CD4-positive, alpha-beta T cell treated with Interleukin-4 for 1 hour (primary cell): ENCODE data around the gene UPF1.
"Not testable (repeated sequence)": the region's sequence is repeated elsewhere in the genome, so short reads cannot be mapped to it uniquely, and the experiment has no call there.

ENCODE experiments used
- DNase-seq, 2 donors: peaks; one replicate each; pipeline ENCODE4 v3.0.0-alpha.2; 2020 to 2022

The UPF1 gene

DNA sequence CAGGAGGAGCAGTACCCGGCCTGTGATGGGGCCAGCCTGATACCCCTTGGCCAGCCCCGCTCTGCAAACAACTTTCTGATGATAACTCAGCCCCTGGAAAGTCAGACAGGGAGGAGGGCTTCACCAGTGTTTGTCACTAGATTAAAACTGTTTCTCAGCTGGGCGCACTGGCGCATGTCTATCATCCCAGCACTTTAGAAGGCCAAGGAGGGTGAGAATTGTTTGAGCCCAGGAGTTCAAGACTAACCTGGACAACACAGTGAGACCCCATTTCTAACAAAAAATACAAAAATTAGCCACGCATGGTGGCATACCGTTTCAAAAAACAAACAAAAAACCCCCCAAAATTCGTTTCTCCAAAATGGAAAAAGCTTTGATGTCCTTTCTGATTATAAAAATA, 69.7 kb downstream of the UPF1 start:
- no peak for DNase-seq

GRCh38 chr19:18902519-18902918, 70.8 kb downstream of the UPF1 start:
- not testable (repeated sequence) for DNase-seq

DNA sequence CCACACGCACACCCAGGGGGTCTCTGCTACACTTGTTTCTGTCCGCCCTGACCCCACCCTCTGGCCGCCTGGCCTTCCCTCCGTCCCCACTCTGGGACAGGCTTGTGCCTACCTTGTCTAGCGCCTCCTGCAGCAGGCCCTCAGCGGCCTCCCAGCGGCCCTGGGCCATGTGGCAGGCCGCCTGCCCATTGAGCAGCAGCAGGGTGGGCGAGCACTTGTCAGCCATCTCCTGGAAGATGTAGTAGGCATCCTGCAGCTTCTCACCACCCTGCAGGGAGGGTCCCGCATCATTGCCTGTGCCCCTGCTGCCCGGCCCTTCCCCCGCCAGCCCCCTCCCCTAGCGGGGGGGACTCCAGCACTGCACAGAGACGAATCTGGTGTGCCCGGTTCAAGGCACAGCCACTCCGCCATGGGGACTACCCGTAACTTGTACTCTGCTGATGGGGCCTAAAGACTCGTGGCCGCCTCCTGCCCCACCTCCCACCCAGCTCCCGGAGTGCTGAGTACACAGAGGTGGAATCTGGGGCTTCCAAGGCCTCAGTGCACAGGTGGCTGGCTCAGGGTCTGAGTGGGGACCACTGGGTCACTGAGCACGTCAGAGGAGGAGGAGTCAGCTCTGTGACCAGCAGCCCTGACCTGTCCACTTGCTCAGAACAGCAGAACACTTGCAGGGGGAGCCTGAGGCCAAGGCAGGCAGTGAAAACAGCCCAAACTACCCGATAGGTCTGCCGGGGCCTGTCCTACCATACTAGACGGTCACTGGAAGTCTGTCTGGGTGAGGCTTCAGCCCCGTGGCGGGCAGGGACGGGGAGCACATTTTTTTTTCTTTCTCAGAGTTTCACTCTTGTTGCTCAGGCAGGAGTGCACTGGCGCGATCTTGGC, 71.6 kb downstream of the UPF1 start:
- DNase-seq = no peak

DNA sequence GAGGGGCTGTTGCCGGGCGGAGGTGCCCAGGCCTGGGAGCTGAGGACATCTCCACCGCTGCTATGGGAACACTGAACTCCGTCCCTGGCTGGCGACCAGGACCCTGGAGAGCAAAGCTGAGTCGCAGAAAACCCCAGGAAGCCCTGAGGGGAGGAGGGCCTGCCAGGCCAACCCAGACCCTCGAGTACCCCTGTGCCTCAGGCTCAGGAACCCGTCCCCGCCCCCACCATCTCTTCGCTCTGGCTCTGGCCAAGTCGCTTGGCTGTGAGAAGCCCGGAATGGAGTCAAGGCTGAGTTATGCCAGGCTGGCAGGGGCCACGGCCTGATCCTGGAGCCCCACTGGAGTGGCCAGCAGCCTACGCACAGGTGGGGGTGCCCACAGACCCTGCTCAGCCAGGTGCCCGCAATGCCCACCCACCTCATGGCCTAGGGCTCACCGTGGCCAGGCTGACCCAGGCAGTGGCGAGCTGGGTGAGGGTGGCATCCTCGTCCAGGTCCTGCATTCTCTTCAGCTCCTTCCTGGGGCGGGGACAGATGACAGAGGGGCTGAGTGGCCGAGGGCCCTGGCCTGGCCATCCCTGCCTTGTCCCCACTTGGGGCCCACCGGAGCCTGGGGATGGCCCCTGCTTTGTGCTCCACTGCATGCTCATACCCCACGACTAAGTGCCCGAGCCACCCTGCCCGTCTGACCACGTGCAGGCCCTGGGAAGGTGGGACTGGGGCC, 72.7 kb downstream of the UPF1 start:
- DNase-seq = no peak

DNA sequence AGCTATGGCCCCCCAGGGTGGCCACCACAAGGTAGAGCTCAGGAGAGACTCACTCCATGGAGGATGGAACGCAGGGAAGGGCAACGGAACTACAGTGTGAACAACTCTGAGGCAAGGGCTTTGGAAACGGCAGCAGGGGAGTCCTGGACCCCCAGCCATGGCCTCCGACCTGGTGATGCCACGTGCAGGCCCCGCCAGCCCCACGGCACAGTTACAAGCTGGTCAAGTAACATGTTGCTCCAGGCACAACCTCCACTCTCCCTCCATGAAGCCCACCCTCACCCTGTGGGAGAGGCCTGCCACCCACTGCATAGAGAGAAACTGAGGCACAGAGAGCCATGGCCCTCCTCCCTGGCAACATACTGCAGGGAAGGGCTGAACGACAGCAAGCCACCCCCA, 73.3 kb downstream of the UPF1 start:
- DNase-seq = no peak

DNA sequence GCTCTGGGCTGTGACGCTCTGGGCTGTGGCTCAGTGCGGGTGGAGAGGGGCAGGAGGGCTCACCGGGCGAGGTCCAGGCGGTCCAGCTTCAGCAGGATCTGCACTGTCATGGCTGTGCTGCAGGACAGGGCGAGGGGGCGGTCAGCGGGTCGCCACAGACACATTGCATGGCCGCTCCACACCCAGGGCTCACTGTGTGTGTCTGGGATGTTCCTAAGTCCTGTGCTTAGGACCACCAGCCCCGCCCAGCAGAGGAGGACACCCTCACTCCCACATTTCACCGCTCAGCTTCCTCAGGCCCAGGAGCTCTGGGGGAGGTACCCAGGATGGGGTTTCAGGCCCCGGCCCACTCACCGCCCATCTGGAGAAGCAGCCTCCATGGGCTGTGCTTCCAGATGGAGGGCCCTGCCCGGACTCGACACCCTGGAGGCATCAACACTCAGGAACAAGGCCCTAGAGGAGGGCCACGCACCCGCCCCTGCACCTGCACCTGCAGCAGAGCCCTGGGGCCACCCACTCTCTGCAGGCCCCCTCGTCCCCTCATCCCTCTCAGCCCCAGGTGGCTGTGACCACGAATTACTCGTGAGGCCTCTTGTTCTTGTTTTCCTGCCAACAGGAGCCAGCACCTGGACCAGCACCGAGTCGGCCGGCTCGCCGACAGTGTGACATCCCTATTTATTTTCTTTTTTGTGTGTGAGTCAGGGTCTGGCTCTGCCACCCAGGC, 73.9 kb downstream of the UPF1 start:
- DNase-seq = no peak

GRCh38 chr19:18906605-18907519, 75.1 kb downstream of the UPF1 start:
- DNase-seq = no peak

GRCh38 chr19:18908917-18909619, 77.3 kb downstream of the UPF1 start:
- DNase-seq = no peak

DNA sequence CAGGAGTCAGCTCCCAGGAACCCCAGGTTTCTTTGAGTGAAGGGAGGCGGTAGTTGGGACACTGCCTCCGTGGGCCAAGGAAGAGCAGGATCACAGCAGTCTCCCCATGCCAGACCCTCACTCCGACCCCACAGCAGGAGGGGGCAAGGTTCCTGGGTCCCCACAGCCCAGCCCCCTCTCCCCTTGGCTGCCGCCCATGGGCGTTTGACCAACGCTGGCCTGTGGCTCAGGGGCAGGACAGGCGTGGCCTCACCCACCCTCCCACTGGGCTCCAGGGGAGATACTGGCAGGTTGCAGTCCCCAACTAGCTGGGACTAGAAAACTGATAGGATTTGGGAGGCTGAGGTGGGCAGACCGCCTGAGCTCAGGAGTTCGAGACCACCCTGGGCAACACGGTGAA, 78.3 kb downstream of the UPF1 start:
- no peak for DNase-seq

DNA sequence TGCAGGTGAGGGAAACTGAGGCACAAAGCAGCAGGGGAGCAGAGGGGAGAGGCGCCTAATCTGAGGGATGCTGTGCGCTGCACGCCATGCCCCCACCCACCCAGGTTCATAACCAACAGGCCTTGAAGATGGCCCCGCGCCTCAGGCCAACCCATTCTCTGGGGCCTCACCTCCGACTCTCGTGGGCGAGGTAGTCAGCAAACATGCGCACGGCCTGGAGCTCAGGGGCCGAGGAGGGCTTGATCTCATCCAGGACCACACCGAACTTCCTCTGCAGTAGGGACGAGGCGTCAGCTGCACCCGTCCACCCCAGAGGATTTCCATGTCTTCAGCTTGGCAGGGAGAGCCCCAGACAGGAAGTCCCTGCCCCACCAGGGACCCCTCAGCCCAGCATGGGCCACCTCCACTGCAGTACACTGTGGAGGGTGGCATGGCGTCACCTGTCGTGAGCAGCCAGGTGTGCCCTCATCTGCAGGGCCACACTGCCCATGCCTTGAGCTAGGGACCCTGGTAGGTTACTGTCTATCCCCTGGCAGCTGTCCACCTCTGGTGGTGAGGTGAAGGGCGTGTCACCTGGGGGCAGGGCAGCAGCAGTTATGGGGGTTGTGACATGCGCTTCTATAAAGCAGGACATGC, 79.2 kb downstream of the UPF1 start:
- no peak for DNase-seq

DNA sequence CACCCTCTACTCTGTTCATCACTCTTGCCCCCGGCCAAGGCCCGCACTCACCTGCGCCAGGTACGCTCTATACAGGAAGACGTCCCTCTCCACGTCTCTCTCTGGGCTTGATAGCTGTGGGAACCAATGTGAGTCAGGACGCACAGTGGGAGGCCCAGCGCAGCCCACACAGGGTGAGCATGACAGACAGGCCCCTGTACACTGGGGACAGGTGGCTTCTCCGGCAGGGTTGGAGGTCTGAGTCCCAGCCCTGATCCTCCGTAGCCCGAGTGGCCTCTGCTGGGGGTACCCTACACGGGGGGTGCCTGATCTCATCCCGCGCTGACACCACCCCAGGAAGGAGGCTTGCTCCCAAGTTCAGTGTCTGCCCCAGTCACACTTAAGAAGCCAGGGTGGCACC, 81.2 kb downstream of the UPF1 start:
- no peak for DNase-seq

- DNase-seq = no peak
These were observed 81.7 kb downstream of the UPF1 start for GRCh38 chr19:18913466-18913865.

DNA sequence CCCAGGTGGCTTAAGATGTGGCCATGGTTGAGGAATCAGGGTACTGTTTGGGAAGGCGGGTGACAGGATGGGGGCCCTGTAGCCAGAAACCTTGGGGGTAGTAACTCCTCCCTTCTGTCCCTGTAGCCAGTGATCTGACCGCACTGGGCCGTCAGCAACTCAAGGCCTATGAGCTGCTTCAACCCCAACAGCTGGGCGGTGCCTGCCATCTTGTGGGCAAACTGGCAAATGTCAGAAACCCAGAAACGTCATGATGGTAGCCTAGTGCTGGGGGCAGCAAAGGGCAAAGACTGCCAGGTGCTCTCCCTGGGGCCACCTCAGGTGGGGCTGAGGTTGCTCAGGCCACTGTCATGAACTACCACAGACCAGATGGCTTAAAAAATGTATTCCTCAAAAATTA, 83.9 kb downstream of the UPF1 start:
- peak; percentile 31 to 41 for DNase-seq

GRCh38 chr19:18917593-18917992, 85.8 kb downstream of the UPF1 start:
- DNase-seq = not testable (repeated sequence)
